Aorta (tissue), 5 donors: ENCODE data around the gene WASF3. TPM values are rescaled to one million over a fixed set of nuclear protein-coding genes. Genes with fewer than 3 reads are reported as not detected.
"Not testable (repeated sequence)": the region's sequence is repeated elsewhere in the genome, so short reads cannot be mapped to it uniquely, and the experiment has no call there.

Source experiments
- ATAC-seq: fragments of 200-7000 bp; cut with Tn5 transposase; one replicate; pipeline ENCODE4 v1.9.1; 2022; ENCODE audit warnings: moderate library complexity; ENCODE audit not compliant: low FRiP score
- DNase-seq, 2 donors: peaks; one replicate each; pipeline ENCODE4 v3.0.0-alpha.2; 2020
- H3K27ac ChIP-seq, 2 donors: one replicate each; pipeline ENCODE4 v1.5.1; 2013; ENCODE audit warnings: low read length in 2 of 2, mild to moderate bottlenecking in 2 of 2, moderate library complexity in 2 of 2, control low read depth in 1 of 2, inconsistent platforms in 1 of 2, low read depth in 1 of 2
- H3K27me3 ChIP-seq, 2 donors: one replicate each; pipeline ENCODE4 v1.6.1; 2013; ENCODE audit warnings: control low read depth in 1 of 2, low read length in 1 of 2, mild to moderate bottlenecking in 1 of 2, moderate library complexity in 1 of 2; ENCODE audit not compliant: insufficient read depth in 2 of 2, control insufficient read depth in 1 of 2
- H3K36me3 ChIP-seq, 2 donors: one replicate each; pipeline ENCODE4 v1.6.1; 2013; ENCODE audit warnings: control low read depth in 1 of 2, low read length in 1 of 2, mild to moderate bottlenecking in 1 of 2; ENCODE audit not compliant: insufficient read depth in 2 of 2, control insufficient read depth in 1 of 2
- H3K4me1 ChIP-seq, 2 donors: one replicate each; pipeline ENCODE4 v1.6.1; 2013; ENCODE audit warnings: low read length in 2 of 2, control low read depth in 1 of 2, mild to moderate bottlenecking in 1 of 2, moderate library complexity in 1 of 2; ENCODE audit not compliant: insufficient read depth in 2 of 2, control insufficient read depth in 1 of 2
- H3K4me3 ChIP-seq, 2 donors: one replicate each; pipeline ENCODE4 v1.5.1; 2013; ENCODE audit warnings: low read length in 2 of 2, control low read depth in 1 of 2, mild to moderate bottlenecking in 1 of 2
- H3K9me3 ChIP-seq: one replicate; pipeline ENCODE4 v1.6.1; 2013; ENCODE audit warnings: mild to moderate bottlenecking, low read length; ENCODE audit not compliant: control insufficient read depth
- WGBS, 2 donors: extraction: QIAGEN DNeasy Blood & Tissue Kit; methylation state at CpG; one replicate each; pipeline ENCODE4 v1.1.7; 2013; 5-methylcytosine and 5-hydroxymethylcytosine counted together
- intact Hi-C, 2 donors: fragments of 100-400 bp; cut with DNase I; formaldehyde crosslinking; loops; one replicate each; pipeline versions ENCODE4 v1.14.2 to v1.15.0; 2022
- polyA plus RNA-seq, 2 donors: library from polyadenylated mRNA; stranded (reverse); fragments of 200-250 nt; gene quantifications; one replicate each; pipeline ENCODE4 v1.2.3, GENCODE V29; 2013
- total RNA-seq, 2 donors: library from RNA; stranded (reverse); fragmentation: NEBNext Ultra II Directional; extraction: Animal tissue kit (Norgen Biotek cat#: 25700); gene quantifications; one replicate each; pipeline ENCODE4 v1.2.1, GENCODE V29; 2021
- donor health status: healthy with polysubstance abuse.
- donor health status: Bipolar disorder and iron deficiency.
- donor health status: DM: no; HTN: no; CAD: no.
- donor health status: DM: no; HTN: no; CAD: no.
- donor health status: DM: yes; HTN: yes; CAD: no.

WASF3 gene
- total and polyA plus RNA-seq, 4 donors, result 5.4 to 27.1 (median 17.6) TPM

GRCh38 chr13:26721251-26722121 is 164.0 kb downstream of the WASF3 start:
- intact Hi-C loops, result no loop called here
- H3K27me3 ChIP-seq, result no peaks in the 10 kb centered on the region
- ATAC-seq (no peak), DNase-seq (peak in 1 of 2 donors; percentile 53)
- peaks cover 0 to 5% of the 10 kb centered on the region in 2 donors for H3K4me1 ChIP-seq
- H3K27ac ChIP-seq, result no peak overlapping the region
- H3K4me3 ChIP-seq, result no peak overlapping the region
- no peaks in the 10 kb centered on the region for H3K36me3 ChIP-seq
- peaks cover 1% of the 10 kb centered on the region for H3K9me3 ChIP-seq
- whole genome bisulfite sequencing, 2 donors, result 64 to 71% methylated on average over 26 of the region's 26 CpGs

GRCh38 chr13:26722321-26722720 is 164.8 kb downstream of the WASF3 start:
- H3K4me3 ChIP-seq, result no peak overlapping the region
- H3K36me3 ChIP-seq, result no peaks in the 10 kb centered on the region
- H3K27me3 ChIP-seq, result no peaks in the 10 kb centered on the region
- intact Hi-C loops, result no loop called here
- no peak for DNase-seq
- no peaks in the 10 kb centered on the region for H3K9me3 ChIP-seq
- WGBS, 2 donors, result 56 to 65% methylated on average over 5 of the region's 5 CpGs
- no peak for ATAC-seq
- H3K4me1 ChIP-seq, result peaks cover 0 to 6% of the 10 kb centered on the region in 2 donors
- no peak overlapping the region for H3K27ac ChIP-seq

- 97% methylated on average over 11 to 19 of the region's 31 CpGs for WGBS, 2 donors
- H3K4me3 ChIP-seq, H3K9me3 ChIP-seq, DNase-seq, H3K4me1 ChIP-seq, intact Hi-C loops, H3K27ac ChIP-seq, ATAC-seq, H3K36me3 ChIP-seq, H3K27me3 ChIP-seq: not testable (repeated sequence)
Observed at GRCh38 chr13:26723620-26724019, 166.1 kb downstream of the WASF3 start.

- no peak for ATAC-seq
- H3K27ac ChIP-seq, result no peak overlapping the region
- DNase-seq, result no peak
- no peaks in the 10 kb centered on the region for H3K27me3 ChIP-seq
- no peaks in the 10 kb centered on the region for H3K9me3 ChIP-seq
- peaks cover 0 to 10% of the 10 kb centered on the region in 2 donors for H3K4me1 ChIP-seq
- H3K36me3 ChIP-seq, result no peaks in the 10 kb centered on the region
- 35 to 38% methylated on average over 8 of the region's 8 CpGs for WGBS, 2 donors
- intact Hi-C loops, result no loop called here
- no peak overlapping the region for H3K4me3 ChIP-seq
Observed at GRCh38 chr13:26726684-26727083, 169.2 kb downstream of the WASF3 start.

- intact Hi-C loops, result no loop called here
- Histone ChIP-seq H3K9me3 (no peaks in the 10 kb centered on the region), H3K4me3 (no peak overlapping the region), H3K27me3 (no peaks in the 10 kb centered on the region), H3K36me3 (no peaks in the 10 kb centered on the region), H3K27ac (no peak overlapping the region), H3K4me1 (peaks cover 0 to 10% of the 10 kb centered on the region in 2 donors)
- no peak for DNase-seq
- WGBS, 2 donors, result 30 to 38% methylated on average over 3 of the region's 3 CpGs
- no peak for ATAC-seq
Observed at GRCh38 chr13:26727122-26727521, 169.6 kb downstream of the WASF3 start.

GRCh38 chr13:26727633-26728032 is 170.2 kb downstream of the WASF3 start:
- ATAC-seq, result no peak
- intact Hi-C loops, result no loop called here

GRCh38 chr13:26735677-26736076 is 178.2 kb downstream of the WASF3 start:
- Histone ChIP-seq H3K4me1 (no peaks in the 10 kb centered on the region), H3K9me3 (peaks cover 2% of the 10 kb centered on the region), H3K4me3 (no peak overlapping the region), H3K36me3 (no peaks in the 10 kb centered on the region), H3K27me3 (no peaks in the 10 kb centered on the region), H3K27ac (no peak overlapping the region)
- DNase-seq, result no peak
- intact Hi-C loops, result no loop called here
- no peak for ATAC-seq
- WGBS, 2 donors, result 68 to 73% methylated on average over 9 of the region's 9 CpGs

More at GRCh38 chr13:26727633-26728032, 170.2 kb downstream of the WASF3 start:
- no peak for DNase-seq
- Histone ChIP-seq H3K27ac (no peak overlapping the region), H3K27me3 (no peaks in the 10 kb centered on the region), H3K4me3 (no peak overlapping the region), H3K4me1 (peaks cover 0 to 10% of the 10 kb centered on the region in 2 donors), H3K9me3 (no peaks in the 10 kb centered on the region), H3K36me3 (no peaks in the 10 kb centered on the region)
